Thyroid gland (tissue), 4 donors: ENCODE results near the gene DNTTIP2. TPM values are rescaled to one million over a fixed set of nuclear protein-coding genes. Genes with fewer than 3 reads are reported as not detected.
"Not testable (repeated sequence)": the region's sequence is repeated elsewhere in the genome, so short reads cannot be mapped to it uniquely, and the experiment has no call there.

Experiments
- DNase-seq, 2 donors: peaks; one replicate each; pipeline ENCODE4 v3.0.0-alpha.2; 2019
- H3K27ac ChIP-seq, 3 donors: fragments of 200-600 bp; sonication (generic); 1 replicate in 2 of 3; 2 replicates in 1 of 3; pipeline ENCODE4 v1.5.1; 2016 to 2019; ENCODE audit warnings: mild to moderate bottlenecking in 1 of 3, moderate library complexity in 1 of 3
- H3K27me3 ChIP-seq: fragments of 200-600 bp; sonication (generic); one replicate; pipeline ENCODE4 v1.5.1; 2019
- H3K36me3 ChIP-seq, 2 donors: fragments of 200-600 bp; sonication (generic); one replicate each; pipeline ENCODE4 v1.5.1; 2016 to 2019
- H3K4me1 ChIP-seq, 2 donors: fragments of 200-600 bp; sonication (generic); one replicate each; pipeline ENCODE4 v1.5.1; 2017 to 2019
- H3K4me3 ChIP-seq, 3 donors: fragments of 200-600 bp; sonication (generic); replicated peaks in 1 of 3; 1 replicate in 2 of 3; 2 replicates in 1 of 3; pipeline ENCODE4 v1.5.1; 2016; ENCODE audit warnings: mild to moderate bottlenecking in 1 of 3
- H3K9me3 ChIP-seq: fragments of 200-600 bp; sonication (generic); one replicate; pipeline ENCODE4 v1.5.1; 2017
- CTCF ChIP-seq, 6 experiments: fragments of 200-600 bp in 3 of 6; fragments of 450-650 bp in 3 of 6; sonication (generic) in 3 of 6; IDR thresholded peaks; one replicate each; pipeline ENCODE4 v1.5.1; 2016 to 2019; ENCODE audit warnings: antibody characterized with exemption in 6 of 6, mild to moderate bottlenecking in 2 of 6, inconsistent platforms in 1 of 6, moderate library complexity in 1 of 6
- POLR2A ChIP-seq, 2 donors: fragments of 450-650 bp; IDR thresholded peaks; one replicate each; pipeline ENCODE4 v1.6.1; 2017; ENCODE audit warnings: antibody characterized with exemption in 2 of 2, mild to moderate bottlenecking in 2 of 2, moderate library complexity in 1 of 2
- WGBS, 2 donors: methylation state at CpG; one replicate each; pipeline ENCODE4 v1.1.5; 2017; 5-methylcytosine and 5-hydroxymethylcytosine counted together
- intact Hi-C: fragments of 100-400 bp; cut with DNase I; formaldehyde crosslinking; loops from one replicate; pipeline ENCODE4 v1.15.1; 2023
- total RNA-seq, 4 donors: library from RNA; depleted of rRNA; stranded (reverse); fragments of >200 nt; gene quantifications; one replicate each; pipeline ENCODE4 v1.2.3, GENCODE V29; 2016

The DNTTIP2 gene
- total RNA-seq, 4 donors from 2014 or later: 21.9 to 32.0 (median 27.2) TPM

GRCh38 chr1:93876244-93876643 is 2.8 kb downstream of the DNTTIP2 start:
- DNase-seq: no peak
- intact Hi-C loops: no loop called here
- TF ChIP-seq CTCF (IDR thresholded peaks at IDR 0.05) (no peak), POLR2A (IDR thresholded peaks at IDR 0.05) (no peak)
- H3K9me3 ChIP-seq: no peaks in the 10 kb centered on the region
- H3K4me3 ChIP-seq: no peak overlapping the region
- H3K27ac ChIP-seq: no peak overlapping the region
- WGBS, 2 donors: 81 to 85% methylated on average over 1 of the region's 1 CpG
- peaks cover 41 to 49% of the 10 kb centered on the region in 2 donors for H3K36me3 ChIP-seq
- no peaks in the 10 kb centered on the region for H3K27me3 ChIP-seq
- peaks cover 9 to 11% of the 10 kb centered on the region in 2 donors for H3K4me1 ChIP-seq

GRCh38 chr1:93874025-93874651 is 4.9 kb downstream of the DNTTIP2 start:
- Histone ChIP-seq H3K4me1 (peaks cover 4 to 8% of the 10 kb centered on the region in 2 donors), H3K9me3 (no peaks in the 10 kb centered on the region), H3K27me3 (no peaks in the 10 kb centered on the region), H3K27ac (no peak overlapping the region), H3K36me3 (peaks cover 59 to 70% of the 10 kb centered on the region in 2 donors), H3K4me3 (no peak overlapping the region)
- no peak for DNase-seq
- TF ChIP-seq CTCF (IDR thresholded peaks at IDR 0.05) (peak in 4 of 6 experiments; percentile 28 to 43 (median 38)), POLR2A (IDR thresholded peaks at IDR 0.05) (no peak)
- WGBS, 2 donors: 72 to 74% methylated on average over 3 of the region's 3 CpGs
- intact Hi-C loops: no loop called here

GRCh38 chr1:93871366-93871765 is 7.6 kb downstream of the DNTTIP2 start:
- Histone ChIP-seq H3K4me1 (no peaks in the 10 kb centered on the region), H3K9me3 (no peaks in the 10 kb centered on the region)

GRCh38 chr1:93869653-93870052 is 9.4 kb downstream of the DNTTIP2 start:
- H3K36me3 ChIP-seq: peaks cover 51 to 63% of the 10 kb centered on the region in 2 donors
- H3K27ac ChIP-seq: no peak overlapping the region
- WGBS, 2 donors: 93 to 97% methylated on average over 5 of the region's 5 CpGs
- no peaks in the 10 kb centered on the region for H3K27me3 ChIP-seq
- TF ChIP-seq CTCF (IDR thresholded peaks at IDR 0.05) (no peak), POLR2A (IDR thresholded peaks at IDR 0.05) (no peak)
- no peaks in the 10 kb centered on the region for H3K9me3 ChIP-seq
- intact Hi-C loops: no loop called here
- no peak overlapping the region for H3K4me3 ChIP-seq
- no peak for DNase-seq
- H3K4me1 ChIP-seq: no peaks in the 10 kb centered on the region

More at GRCh38 chr1:93871366-93871765, 7.6 kb downstream of the DNTTIP2 start:
- DNase-seq: no peak
- Histone ChIP-seq H3K36me3 (peaks cover 64 to 71% of the 10 kb centered on the region in 2 donors), H3K4me3 (no peak overlapping the region), H3K27me3 (no peaks in the 10 kb centered on the region), H3K27ac (no peak overlapping the region)
- WGBS, 2 donors: 69 to 70% methylated on average over 4 of the region's 4 CpGs
- TF ChIP-seq POLR2A (IDR thresholded peaks at IDR 0.05): no peak
- TF ChIP-seq CTCF (IDR thresholded peaks at IDR 0.05): no peak
- intact Hi-C loops: no loop called here

- H3K4me3 ChIP-seq, H3K4me1 ChIP-seq, DNase-seq, H3K27ac ChIP-seq, H3K27me3 ChIP-seq, intact Hi-C loops, H3K9me3 ChIP-seq: not testable (repeated sequence)
- peaks cover 40 to 52% of the 10 kb centered on the region in 2 donors for H3K36me3 ChIP-seq
- whole genome bisulfite sequencing, 2 donors: 91 to 93% methylated on average over 1 of the region's 1 CpG
Observed at GRCh38 chr1:93868492-93868891, 10.5 kb downstream of the DNTTIP2 start.
